NCI-H128 (cell line): Measurements from ENCODE around the gene ZNF280B.
"Not testable (repeated sequence)": the region's sequence is repeated elsewhere in the genome, so short reads cannot be mapped to it uniquely, and the experiment has no call there.

Experiments
- DNase-seq: peaks from one replicate; lab custom pipeline; 2025; ENCODE audit not compliant: unreplicated experiment; lab: John Stamatoyannopoulos, UW

ZNF280B gene

GRCh38 chr22:22534604-22535415 lies 26.3 kb upstream of the ZNF280B start:
- no peak for DNase-seq

- no peak for DNase-seq
These were observed 25.3 kb upstream of the ZNF280B start for GRCh38 chr22:22533863-22534262.

GRCh38 chr22:22533417-22533816 lies 24.9 kb upstream of the ZNF280B start:
- no peak for DNase-seq

- DNase-seq: not testable (repeated sequence)
These were observed 24.1 kb upstream of the ZNF280B start for GRCh38 chr22:22532547-22533071.

- DNase-seq: no peak
These were observed 23.4 kb upstream of the ZNF280B start for GRCh38 chr22:22531770-22532546.

GRCh38 chr22:22528780-22529179 lies 20.2 kb upstream of the ZNF280B start:
- DNase-seq: no peak

GRCh38 chr22:22527312-22527711 lies 18.8 kb upstream of the ZNF280B start:
- no peak for DNase-seq

GRCh38 chr22:22526125-22526912 lies 17.8 kb upstream of the ZNF280B start:
- DNase-seq: no peak

- DNase-seq: no peak
These were observed 15.0 kb upstream of the ZNF280B start for GRCh38 chr22:22523494-22523893.

- DNase-seq: no peak
These were observed 13.1 kb upstream of the ZNF280B start for GRCh38 chr22:22521631-22522030.

GRCh38 chr22:22520667-22521602 lies 12.4 kb upstream of the ZNF280B start:
- DNase-seq: no peak

- no peak for DNase-seq
These were observed 11.6 kb upstream of the ZNF280B start, which contains the start of gene ZNF280A for GRCh38 chr22:22520020-22520656. ZNF280A (minus strand) TSS chr22:22520270; CDS start chr22:22515630, 4,640 bp downstream.

GRCh38 chr22:22519591-22519990 lies 11.0 kb upstream of the ZNF280B start:
- no peak for DNase-seq

- DNase-seq: no peak
These were observed 8.4 kb upstream of the ZNF280B start for GRCh38 chr22:22516992-22517391.

- DNase-seq: no peak
These were observed 7.3 kb upstream of the ZNF280B start for GRCh38 chr22:22515890-22516289.

- DNase-seq: not testable (repeated sequence)
These were observed 5.9 kb upstream of the ZNF280B start for GRCh38 chr22:22514431-22514830.

GRCh38 chr22:22513619-22514018 lies 5.1 kb upstream of the ZNF280B start:
- DNase-seq: no peak

GRCh38 chr22:22512951-22513350 lies 4.4 kb upstream of the ZNF280B start:
- DNase-seq: no peak

GRCh38 chr22:22510833-22511232 lies 2.3 kb upstream of the ZNF280B start:
- not testable (repeated sequence) for DNase-seq
